Measurements from ENCODE around the gene ITGA2B.
"Not testable (repeated sequence)": the region's sequence is repeated elsewhere in the genome, so short reads cannot be mapped to it uniquely, and the experiment has no call there.

Gene ITGA2B

DNA sequence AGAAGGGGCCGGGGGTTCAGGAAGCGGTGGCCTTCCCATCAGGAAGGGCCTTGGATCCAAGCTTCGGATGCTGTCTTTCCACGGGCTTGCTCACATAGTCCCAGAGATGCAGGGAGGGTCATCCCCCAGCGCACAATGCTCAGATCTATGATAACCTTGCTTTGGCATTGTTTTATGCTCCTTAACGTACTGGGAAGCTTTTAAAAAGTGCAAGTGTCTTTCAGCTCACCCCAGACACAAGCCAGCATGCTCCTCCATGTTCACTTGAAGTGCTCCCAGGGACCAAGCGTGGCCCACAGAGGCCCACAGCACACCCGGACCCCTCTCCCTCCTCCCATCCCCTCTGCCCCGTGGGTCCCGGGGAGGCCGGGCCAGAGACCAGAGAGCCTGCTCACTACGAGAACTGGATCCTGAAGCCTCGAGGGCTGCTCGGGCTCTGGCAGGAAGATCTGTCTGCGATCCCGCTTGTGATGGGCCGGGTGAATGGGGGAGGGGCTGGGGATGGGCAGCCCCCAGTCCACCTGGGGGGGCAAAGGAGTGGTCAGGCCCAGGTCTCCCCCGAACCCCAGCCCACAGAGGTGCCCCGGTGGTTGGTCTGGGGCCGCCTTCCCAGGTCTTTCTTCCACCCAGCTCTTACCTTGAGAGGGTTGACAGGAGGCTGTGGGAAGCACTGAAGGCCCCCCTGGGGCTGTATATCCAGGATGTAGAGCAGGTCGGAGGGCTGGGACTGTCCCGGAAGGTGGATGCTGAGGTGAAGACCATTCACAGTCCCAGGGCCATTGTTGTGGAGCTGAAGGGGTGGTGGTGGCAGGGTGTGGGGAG lies 14.0 kb downstream of the ITGA2B start:
- no peak overlapping the region for H3K4me3 ChIP-seq (ENCODE audit: low read length)
- no peak overlapping the region for H3K9ac ChIP-seq (ENCODE audit: low read length)
- H3K4me1 ChIP-seq (ENCODE audit: control insufficient read depth, insufficient read depth, low read length), result no peaks in the 10 kb centered on the region
- H3K27ac ChIP-seq (ENCODE audit: low read depth, low read length), result no peak overlapping the region
- no peaks in the 10 kb centered on the region for H3K27me3 ChIP-seq (ENCODE audit: control insufficient read depth, insufficient read depth, low read length)
- no peaks in the 10 kb centered on the region for H3K36me3 ChIP-seq (ENCODE audit: control insufficient read depth, insufficient read depth, low read length)

DNA sequence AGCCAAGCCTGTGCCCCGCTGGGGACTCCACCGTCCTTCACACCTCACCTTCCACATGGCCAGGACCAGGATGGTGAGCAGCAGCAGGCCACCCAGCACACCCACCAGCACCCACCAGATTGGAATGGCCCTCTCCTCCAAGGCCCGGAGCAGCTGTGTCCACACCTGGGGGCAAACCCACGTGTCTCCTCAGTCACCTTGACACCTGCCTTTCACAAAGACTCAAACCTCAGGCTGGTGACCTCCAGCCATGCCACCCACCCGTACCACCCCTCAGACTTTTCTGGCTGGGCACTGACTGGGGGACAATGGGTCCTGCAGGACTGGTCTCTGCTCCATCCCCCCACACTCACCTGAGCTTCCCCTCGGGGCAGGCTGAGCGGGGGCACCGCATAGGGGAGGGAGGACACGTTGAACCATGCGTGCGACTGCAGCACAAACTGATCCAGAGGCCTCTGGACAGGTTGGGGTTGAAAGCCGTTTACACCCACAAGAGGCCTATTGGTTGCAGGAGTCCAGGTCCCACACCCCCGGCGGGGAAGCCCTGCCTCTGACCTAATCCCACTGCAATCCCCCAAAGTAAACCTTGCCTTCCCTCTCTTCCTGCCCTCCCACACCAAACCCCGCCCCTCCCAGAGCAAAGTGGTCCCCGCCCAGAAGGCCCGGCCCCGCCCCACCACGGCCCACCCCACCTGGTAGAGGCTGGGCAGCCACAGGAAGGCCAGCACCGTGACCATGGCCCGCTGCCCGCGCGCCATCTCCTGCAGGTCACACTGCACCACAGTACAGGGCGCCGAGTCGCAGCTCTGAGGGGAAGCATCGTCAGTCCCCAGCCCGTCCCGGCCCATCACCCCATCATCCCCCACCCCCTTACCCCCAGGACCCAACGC lies 14.9 kb downstream of the ITGA2B start:
- Histone ChIP-seq H3K9ac (ENCODE audit: low read length) (no peak overlapping the region), H3K36me3 (ENCODE audit: control insufficient read depth, insufficient read depth, low read length) (no peaks in the 10 kb centered on the region), H3K27ac (ENCODE audit: low read depth, low read length) (no peak overlapping the region), H3K4me1 (ENCODE audit: control insufficient read depth, insufficient read depth, low read length) (no peaks in the 10 kb centered on the region), H3K27me3 (ENCODE audit: control insufficient read depth, insufficient read depth, low read length) (no peaks in the 10 kb centered on the region), H3K4me3 (ENCODE audit: low read length) (no peak overlapping the region)

GRCh38 chr17:44372036-44372435 lies 17.4 kb downstream of the ITGA2B start:
- Histone ChIP-seq H3K27ac (ENCODE audit: low read depth, low read length) (no peak overlapping the region), H3K27me3 (ENCODE audit: control insufficient read depth, insufficient read depth, low read length) (no peaks in the 10 kb centered on the region), H3K4me1 (ENCODE audit: control insufficient read depth, insufficient read depth, low read length) (no peaks in the 10 kb centered on the region)

GRCh38 chr17:44369414-44370023 lies 19.9 kb downstream of the ITGA2B start:
- not testable (repeated sequence) for H3K4me3 ChIP-seq (ENCODE audit: low read length); H3K27me3 ChIP-seq (ENCODE audit: control insufficient read depth, insufficient read depth, low read length)

More at GRCh38 chr17:44372036-44372435, 17.4 kb downstream of the ITGA2B start:
- H3K4me3 ChIP-seq (ENCODE audit: low read length), result no peak overlapping the region
- H3K36me3 ChIP-seq (ENCODE audit: control insufficient read depth, insufficient read depth, low read length), result no peaks in the 10 kb centered on the region
- no peak overlapping the region for H3K9ac ChIP-seq (ENCODE audit: low read length)

GRCh38 chr17:44368391-44369243 lies 20.8 kb downstream of the ITGA2B start:
- H3K4me1 ChIP-seq (ENCODE audit: control insufficient read depth, insufficient read depth, low read length); H3K36me3 ChIP-seq (ENCODE audit: control insufficient read depth, insufficient read depth, low read length); H3K9ac ChIP-seq (ENCODE audit: low read length); H3K27ac ChIP-seq (ENCODE audit: low read depth, low read length); H3K27me3 ChIP-seq (ENCODE audit: control insufficient read depth, insufficient read depth, low read length); H3K4me3 ChIP-seq (ENCODE audit: low read length): not testable (repeated sequence)

More at GRCh38 chr17:44369414-44370023, 19.9 kb downstream of the ITGA2B start:
- H3K27ac ChIP-seq (ENCODE audit: low read depth, low read length); H3K4me1 ChIP-seq (ENCODE audit: control insufficient read depth, insufficient read depth, low read length); H3K9ac ChIP-seq (ENCODE audit: low read length); H3K36me3 ChIP-seq (ENCODE audit: control insufficient read depth, insufficient read depth, low read length): not testable (repeated sequence)

- Histone ChIP-seq H3K9ac (ENCODE audit: low read length) (no peak overlapping the region), H3K4me1 (ENCODE audit: control insufficient read depth, insufficient read depth, low read length) (no peaks in the 10 kb centered on the region), H3K27ac (ENCODE audit: low read depth, low read length) (no peak overlapping the region), H3K27me3 (ENCODE audit: control insufficient read depth, insufficient read depth, low read length) (peaks cover 2% of the 10 kb centered on the region), H3K4me3 (ENCODE audit: low read length) (no peak overlapping the region), H3K36me3 (ENCODE audit: control insufficient read depth, insufficient read depth, low read length) (no peaks in the 10 kb centered on the region)
Measured at GRCh38 chr17:44367231-44367979, 22.0 kb downstream of the ITGA2B start.

GRCh38 chr17:44365051-44365450 lies 24.4 kb downstream of the ITGA2B start:
- not testable (repeated sequence) for H3K4me1 ChIP-seq (ENCODE audit: control insufficient read depth, insufficient read depth, low read length); H3K4me3 ChIP-seq (ENCODE audit: low read length); H3K36me3 ChIP-seq (ENCODE audit: control insufficient read depth, insufficient read depth, low read length); H3K9ac ChIP-seq (ENCODE audit: low read length); H3K27me3 ChIP-seq (ENCODE audit: control insufficient read depth, insufficient read depth, low read length); H3K27ac ChIP-seq (ENCODE audit: low read depth, low read length)

DNA sequence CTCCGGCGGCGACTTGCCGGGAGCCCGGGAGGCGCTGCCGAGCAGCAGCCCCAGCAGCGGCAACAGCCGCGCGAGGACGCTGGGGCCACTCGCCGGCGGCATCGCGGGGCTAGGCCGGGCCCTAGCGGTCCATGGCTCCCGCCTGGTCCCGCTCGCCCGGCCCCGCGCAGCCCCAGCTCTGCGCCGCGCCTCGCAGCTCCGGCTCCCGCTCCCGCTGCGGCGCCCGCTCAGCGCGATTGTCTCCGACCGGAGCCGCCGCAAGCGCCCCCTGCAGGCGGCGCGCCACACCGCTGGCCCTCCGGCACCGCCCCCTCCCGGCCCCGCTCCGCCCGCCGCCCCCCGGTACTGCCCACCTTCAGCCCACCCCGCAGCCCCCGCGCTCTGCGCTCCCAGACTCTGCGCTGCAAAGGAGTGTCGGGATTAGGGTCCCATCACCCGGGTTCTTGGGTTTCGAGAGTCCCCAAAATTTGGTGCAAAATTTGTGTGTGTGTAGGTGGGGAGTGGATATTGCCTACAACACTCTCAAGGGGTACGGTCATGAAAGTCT lies 25.8 kb downstream of the ITGA2B start, which contains the start of gene FAM171A2:
Gene FAM171A2 (minus strand): TSS at position 241 of the 547 bp plus-strand sequence. CDS start 139 bp downstream, at position 102.
- Histone ChIP-seq H3K36me3 (ENCODE audit: control insufficient read depth, insufficient read depth, low read length) (no peaks in the 10 kb centered on the region), H3K27me3 (ENCODE audit: control insufficient read depth, insufficient read depth, low read length) (peaks cover 5% of the 10 kb centered on the region), H3K4me3 (ENCODE audit: low read length) (peak within 1 kb of the TSS; percentile 64), H3K9ac (ENCODE audit: low read length) (no peak within 1 kb of the TSS), H3K4me1 (ENCODE audit: control insufficient read depth, insufficient read depth, low read length) (no peaks in the 10 kb centered on the region), H3K27ac (ENCODE audit: low read depth, low read length) (no peak within 1 kb of the TSS)

- Histone ChIP-seq H3K36me3 (ENCODE audit: control insufficient read depth, insufficient read depth, low read length) (no peaks in the 10 kb centered on the region), H3K4me3 (ENCODE audit: low read length) (peak overlapping the region; percentile 64), H3K4me1 (ENCODE audit: control insufficient read depth, insufficient read depth, low read length) (no peaks in the 10 kb centered on the region), H3K27me3 (ENCODE audit: control insufficient read depth, insufficient read depth, low read length) (peaks cover 5% of the 10 kb centered on the region), H3K27ac (ENCODE audit: low read depth, low read length) (no peak overlapping the region), H3K9ac (ENCODE audit: low read length) (no peak overlapping the region)
Measured at GRCh38 chr17:44362949-44363612, 26.4 kb downstream of the ITGA2B start.

- Histone ChIP-seq H3K9ac (ENCODE audit: low read length) (no peak overlapping the region), H3K27ac (ENCODE audit: low read depth, low read length) (no peak overlapping the region), H3K4me3 (ENCODE audit: low read length) (no peak overlapping the region), H3K4me1 (ENCODE audit: control insufficient read depth, insufficient read depth, low read length) (no peaks in the 10 kb centered on the region), H3K27me3 (ENCODE audit: control insufficient read depth, insufficient read depth, low read length) (peaks cover 5% of the 10 kb centered on the region), H3K36me3 (ENCODE audit: control insufficient read depth, insufficient read depth, low read length) (no peaks in the 10 kb centered on the region)
Measured at GRCh38 chr17:44362459-44362948, 26.9 kb downstream of the ITGA2B start.

Measured in rectal smooth muscle tissue (tissue), 1 donor.